Natural killer cell (primary cell): ENCODE measurements around the gene SNAP25. TPM values are rescaled to one million over a fixed set of nuclear protein-coding genes. Genes with fewer than 3 reads are reported as not detected.

Experiments used
- ATAC-seq, 3 donors: fragments of 150-1000 bp in 2 of 3; fragments of 200-7000 bp in 1 of 3; cut with Tn5 transposase; 1 replicate in 1 of 3; 2 replicates in 2 of 3; pipeline ENCODE4 v1.10.0; 2021; ENCODE audit warnings: mild to moderate bottlenecking in 2 of 3, moderate library complexity in 2 of 3
- DNase-seq, 2 donors: peaks; one replicate each; pipeline versions ENCODE4 v3.0.0 to v3.0.0-alpha.2; 2013 to 2021; ENCODE audit warnings: mixed read lengths in 1 of 2
- H3K27ac ChIP-seq: one replicate; pipeline ENCODE4 v1.5.1; 2013; ENCODE audit warnings: mild to moderate bottlenecking, low read length
- H3K27me3 ChIP-seq: one replicate; pipeline ENCODE4 v1.6.1; 2013; ENCODE audit warnings: low read length; ENCODE audit not compliant: control insufficient read depth, insufficient read depth
- H3K36me3 ChIP-seq: one replicate; pipeline ENCODE4 v1.6.1; 2013; ENCODE audit warnings: low read length; ENCODE audit not compliant: control insufficient read depth, insufficient read depth
- H3K4me1 ChIP-seq: one replicate; pipeline ENCODE4 v1.6.1; 2013; ENCODE audit warnings: low read length; ENCODE audit not compliant: control insufficient read depth, insufficient read depth
- H3K4me3 ChIP-seq: one replicate; pipeline ENCODE4 v1.5.1; 2013; ENCODE audit warnings: low read length
- H3K9me3 ChIP-seq: one replicate; pipeline ENCODE4 v1.6.1; 2013; ENCODE audit warnings: low read length; ENCODE audit not compliant: control insufficient read depth, insufficient read depth
- H3K27ac Mint-ChIP-seq, 2 donors: one replicate each; pipeline ENCODE4 v1.8.0; 2022; ENCODE audit warnings: mild to moderate bottlenecking in 2 of 2, mixed read lengths in 2 of 2, moderate library complexity in 1 of 2
- H3K27me3 Mint-ChIP-seq, 2 donors: one replicate each; pipeline ENCODE4 v1.8.0; 2022; ENCODE audit warnings: low read depth in 2 of 2, mixed read lengths in 2 of 2
- H3K36me3 Mint-ChIP-seq: one replicate; pipeline ENCODE4 v1.8.0; 2022; ENCODE audit warnings: mixed read lengths
- H3K4me1 Mint-ChIP-seq, 2 donors: one replicate each; pipeline ENCODE4 v1.8.0; 2022; ENCODE audit warnings: mixed read lengths in 2 of 2
- H3K4me3 Mint-ChIP-seq: one replicate; pipeline ENCODE4 v1.8.0; 2022; ENCODE audit warnings: mild to moderate bottlenecking, moderate library complexity, mixed read lengths
- H3K9me3 Mint-ChIP-seq, 2 donors: one replicate each; pipeline ENCODE4 v1.8.0; 2022; ENCODE audit warnings: mixed read lengths in 2 of 2
- WGBS: methylation state at CpG from one replicate; pipeline ENCODE4 v1.1.7; 2013; ENCODE audit warnings: missing lambda C conversion rate; ENCODE audit not compliant: insufficient coverage; 5-methylcytosine and 5-hydroxymethylcytosine counted together
- intact Hi-C: fragments of 100-400 bp; cut with micrococcal nuclease; formaldehyde crosslinking; loops from one replicate; pipeline ENCODE4 v1.14.2; 2022
- total RNA-seq, 4 donors: library from RNA; stranded (reverse); fragments of 120-200 nt in 1 of 4; gene quantifications; one replicate each; pipeline versions ENCODE4 v1.2.3 to v1.2.4, GENCODE V29; 2013 to 2022
- TF ChIP-seq, protein P1 (sequence below): fragments of 200-600 bp; IDR thresholded peaks from one replicate; pipeline ENCODE4 v1.8.0; 2022; ENCODE audit warnings: antibody characterized with exemption

Gene SNAP25
- total RNA-seq, 3 donors from 2014 or later (not counting 1 experiment from before 2014, with no cell fraction given) = not detected

DNA sequence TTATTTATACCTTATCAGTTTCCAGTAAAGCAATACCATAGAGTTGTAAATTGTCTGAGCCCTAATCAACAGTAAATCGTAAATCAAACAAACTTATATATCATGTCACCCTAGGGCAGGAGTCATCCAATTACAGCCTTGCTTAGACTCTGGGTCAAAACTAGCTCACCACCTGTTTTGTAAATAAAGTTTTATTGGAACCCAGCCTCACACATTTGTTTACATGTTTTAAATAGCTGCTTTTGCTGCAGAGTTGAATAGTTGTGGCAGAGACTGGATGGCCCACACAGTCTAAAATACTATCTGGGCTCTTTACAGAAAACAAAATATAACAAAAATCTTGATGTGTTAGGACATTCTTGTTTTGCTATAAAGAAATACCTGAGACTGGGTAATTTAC is 121.0 kb downstream of the SNAP25 start:
- Histone ChIP-seq H3K4me1 (no peaks in the 10 kb centered on the region), H3K36me3 (no peaks in the 10 kb centered on the region), H3K4me3 (no peak overlapping the region), H3K9me3 (peaks cover 4% of the 10 kb centered on the region), H3K27me3 (no peaks in the 10 kb centered on the region), H3K27ac (no peak overlapping the region)
- TF ChIP-seq, protein P1, sequence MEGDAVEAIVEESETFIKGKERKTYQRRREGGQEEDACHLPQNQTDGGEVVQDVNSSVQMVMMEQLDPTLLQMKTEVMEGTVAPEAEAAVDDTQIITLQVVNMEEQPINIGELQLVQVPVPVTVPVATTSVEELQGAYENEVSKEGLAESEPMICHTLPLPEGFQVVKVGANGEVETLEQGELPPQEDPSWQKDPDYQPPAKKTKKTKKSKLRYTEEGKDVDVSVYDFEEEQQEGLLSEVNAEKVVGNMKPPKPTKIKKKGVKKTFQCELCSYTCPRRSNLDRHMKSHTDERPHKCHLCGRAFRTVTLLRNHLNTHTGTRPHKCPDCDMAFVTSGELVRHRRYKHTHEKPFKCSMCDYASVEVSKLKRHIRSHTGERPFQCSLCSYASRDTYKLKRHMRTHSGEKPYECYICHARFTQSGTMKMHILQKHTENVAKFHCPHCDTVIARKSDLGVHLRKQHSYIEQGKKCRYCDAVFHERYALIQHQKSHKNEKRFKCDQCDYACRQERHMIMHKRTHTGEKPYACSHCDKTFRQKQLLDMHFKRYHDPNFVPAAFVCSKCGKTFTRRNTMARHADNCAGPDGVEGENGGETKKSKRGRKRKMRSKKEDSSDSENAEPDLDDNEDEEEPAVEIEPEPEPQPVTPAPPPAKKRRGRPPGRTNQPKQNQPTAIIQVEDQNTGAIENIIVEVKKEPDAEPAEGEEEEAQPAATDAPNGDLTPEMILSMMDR = no peak
- Mint-ChIP-seq H3K36me3 (no peaks in the 10 kb centered on the region), H3K27me3 (peaks cover 5 to 21% of the 10 kb centered on the region in 2 donors), H3K9me3 (no peaks in the 10 kb centered on the region), H3K4me1 (no peaks in the 10 kb centered on the region), H3K27ac (no peak overlapping the region), H3K4me3 (no peak overlapping the region)
- no peak for ATAC-seq
- no peak for DNase-seq
- intact Hi-C loops = no loop called here
- 92% methylated on average over 1 of the region's 1 CpG for WGBS

DNA sequence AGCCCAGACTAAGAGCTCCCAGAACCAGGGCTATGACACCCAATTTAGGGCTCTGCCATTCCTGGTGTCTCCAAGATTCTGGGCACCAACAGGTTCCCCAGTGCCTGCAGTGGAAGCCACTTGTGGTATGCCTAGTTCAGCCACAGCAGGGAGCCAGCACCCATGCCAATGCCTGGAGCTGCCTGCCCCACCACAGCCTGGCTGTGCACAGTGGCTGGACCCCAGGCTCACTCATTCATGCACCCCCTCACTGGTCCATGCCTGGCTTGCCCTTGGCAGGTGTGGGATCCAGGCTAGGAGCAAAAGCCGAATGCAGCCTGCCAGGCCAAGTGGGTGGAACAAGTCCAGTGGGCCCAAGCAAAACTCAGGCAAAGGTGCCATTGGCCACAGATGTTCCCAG is 123.5 kb downstream of the SNAP25 start:
- Mint-ChIP-seq H3K27ac (no peak overlapping the region), H3K27me3 (peaks cover 3 to 20% of the 10 kb centered on the region in 2 donors), H3K4me1 (peaks cover 0 to 5% of the 10 kb centered on the region in 2 donors), H3K9me3 (no peaks in the 10 kb centered on the region), H3K4me3 (no peak overlapping the region), H3K36me3 (no peaks in the 10 kb centered on the region)
- Histone ChIP-seq H3K27ac (no peak overlapping the region), H3K36me3 (no peaks in the 10 kb centered on the region), H3K4me1 (no peaks in the 10 kb centered on the region), H3K9me3 (peaks cover 4% of the 10 kb centered on the region), H3K4me3 (no peak overlapping the region), H3K27me3 (no peaks in the 10 kb centered on the region)
- no peak for DNase-seq
- TF ChIP-seq, protein P1 = no peak
- intact Hi-C loops = no loop called here
- 91% methylated on average over 1 of the region's 1 CpG for WGBS
- ATAC-seq = no peak

DNA sequence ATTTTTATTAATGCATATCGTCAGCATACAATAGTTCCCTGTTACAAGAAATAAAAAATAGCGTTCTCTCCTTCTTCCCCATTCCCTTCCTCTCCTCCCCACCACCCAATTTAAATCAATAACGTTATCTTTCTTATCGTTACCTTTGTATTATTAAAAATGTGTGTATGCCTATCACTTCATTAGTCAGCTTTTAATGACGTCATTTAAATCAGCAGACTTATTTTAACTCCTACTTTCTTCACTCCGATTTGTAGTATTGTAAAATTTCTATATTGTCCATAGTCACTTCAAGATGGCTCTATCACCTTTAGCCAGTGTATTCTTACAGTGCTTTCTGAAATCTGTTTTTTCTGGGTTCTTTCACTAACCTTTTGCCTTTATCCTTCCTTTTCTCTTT is 126.3 kb downstream of the SNAP25 start:
- H3K27ac Mint-ChIP-seq = no peak overlapping the region
- 80% methylated on average over 1 of the region's 6 CpGs for WGBS

More for the DNA sequence above, 126.3 kb downstream of the SNAP25 start:
- Mint-ChIP-seq H3K4me1 (peaks cover 8 to 13% of the 10 kb centered on the region in 2 donors), H3K4me3 (no peak overlapping the region), H3K9me3 (no peaks in the 10 kb centered on the region), H3K27me3 (no peaks in the 10 kb centered on the region), H3K36me3 (no peaks in the 10 kb centered on the region)
- intact Hi-C loops = no loop called here
- Histone ChIP-seq H3K9me3 (peaks cover 4% of the 10 kb centered on the region), H3K27ac (no peak overlapping the region), H3K27me3 (no peaks in the 10 kb centered on the region), H3K4me3 (no peak overlapping the region), H3K4me1 (no peaks in the 10 kb centered on the region), H3K36me3 (no peaks in the 10 kb centered on the region)
- TF ChIP-seq, protein P1 = no peak
- no peak for DNase-seq
- ATAC-seq = no peak
